ENCODE measurements around the gene FAM174A.
"Not testable (repeated sequence)": the region's sequence is repeated elsewhere in the genome, so short reads cannot be mapped to it uniquely, and the experiment has no call there.

The FAM174A gene

GRCh38 chr5:100576217-100576751 is 41.1 kb downstream of the FAM174A start:
- no peak for DNase-seq

GRCh38 chr5:100577506-100577905 is 42.3 kb downstream of the FAM174A start:
- no peak for DNase-seq

GRCh38 chr5:100584069-100584468 is 48.9 kb downstream of the FAM174A start:
- DNase-seq, result no peak

GRCh38 chr5:100584889-100585288 is 49.7 kb downstream of the FAM174A start:
- DNase-seq, result no peak

- no peak for DNase-seq
Measured at GRCh38 chr5:100590867-100591266, 55.7 kb downstream of the FAM174A start.

- DNase-seq, result no peak
Measured at GRCh38 chr5:100595152-100595811, 60.1 kb downstream of the FAM174A start.

- no peak for DNase-seq
Measured at GRCh38 chr5:100595812-100596173, 60.6 kb downstream of the FAM174A start.

GRCh38 chr5:100598446-100598845 is 63.3 kb downstream of the FAM174A start:
- no peak for DNase-seq

GRCh38 chr5:100600298-100600994 is 65.3 kb downstream of the FAM174A start:
- no peak for DNase-seq

- no peak for DNase-seq
Measured at GRCh38 chr5:100603141-100603540, 68.0 kb downstream of the FAM174A start.

GRCh38 chr5:100604021-100604420 is 68.8 kb downstream of the FAM174A start:
- not testable (repeated sequence) for DNase-seq

- DNase-seq, result no peak
Measured at GRCh38 chr5:100609594-100609993, 74.4 kb downstream of the FAM174A start.

- no peak for DNase-seq
Measured at GRCh38 chr5:100614308-100614707, 79.1 kb downstream of the FAM174A start.

- no peak for DNase-seq
Measured at GRCh38 chr5:100615362-100615761, 80.2 kb downstream of the FAM174A start.

GRCh38 chr5:100616291-100616690 is 81.1 kb downstream of the FAM174A start:
- DNase-seq, result no peak

GRCh38 chr5:100616981-100617380 is 81.8 kb downstream of the FAM174A start:
- no peak for DNase-seq

GRCh38 chr5:100623719-100624118 is 88.5 kb downstream of the FAM174A start:
- DNase-seq, result peak; percentile 54

GRCh38 chr5:100634937-100635534 is 99.9 kb downstream of the FAM174A start:
- no peak for DNase-seq

All from CD4-positive, alpha-beta T cell treated with Interleukin-21 for 1 hour (primary cell).